Measurements from ENCODE around the gene SERPINF2.
"Not testable (repeated sequence)": the region's sequence is repeated elsewhere in the genome, so short reads cannot be mapped to it uniquely, and the experiment has no call there.

Gene SERPINF2

DNA sequence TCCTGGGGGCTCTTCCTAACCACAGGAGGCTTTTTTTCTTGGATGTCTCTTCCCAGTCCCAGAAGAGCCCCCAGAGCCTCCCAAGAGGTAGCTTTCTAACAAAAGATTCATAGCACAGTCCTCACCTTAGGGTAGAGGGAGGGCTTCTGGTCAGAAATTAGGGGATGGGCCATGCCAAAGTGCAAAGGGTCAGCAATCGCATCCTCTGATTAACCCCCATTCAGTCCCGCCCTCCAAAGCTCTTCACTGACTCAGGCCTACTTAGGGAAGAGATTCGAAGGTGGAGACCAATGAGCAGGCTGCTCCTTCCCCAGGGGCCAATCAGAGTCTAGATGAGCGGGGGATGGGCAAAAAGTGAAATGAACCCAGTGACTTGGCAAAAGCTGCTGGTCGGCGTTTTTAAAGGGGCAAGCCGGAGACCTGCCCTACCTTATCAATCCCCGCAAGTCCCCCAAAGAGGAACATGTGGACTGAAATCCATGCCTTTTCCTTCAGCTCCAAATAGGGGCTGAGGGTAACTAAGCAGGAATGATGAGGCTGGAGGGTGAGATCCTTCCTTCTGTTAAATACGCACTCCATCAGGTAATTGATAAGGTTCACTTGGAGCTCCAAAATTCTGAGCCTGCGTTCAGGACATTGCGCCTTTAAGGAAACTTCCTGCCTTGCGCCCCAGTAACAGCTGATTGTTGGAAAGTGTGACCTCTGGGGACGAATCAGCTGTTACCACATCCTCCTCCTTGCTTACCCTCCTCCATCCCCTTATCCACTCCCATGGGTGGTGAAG lies 25.6 kb upstream of the SERPINF2 start:
- DNase-seq = peak; percentile 89

DNA sequence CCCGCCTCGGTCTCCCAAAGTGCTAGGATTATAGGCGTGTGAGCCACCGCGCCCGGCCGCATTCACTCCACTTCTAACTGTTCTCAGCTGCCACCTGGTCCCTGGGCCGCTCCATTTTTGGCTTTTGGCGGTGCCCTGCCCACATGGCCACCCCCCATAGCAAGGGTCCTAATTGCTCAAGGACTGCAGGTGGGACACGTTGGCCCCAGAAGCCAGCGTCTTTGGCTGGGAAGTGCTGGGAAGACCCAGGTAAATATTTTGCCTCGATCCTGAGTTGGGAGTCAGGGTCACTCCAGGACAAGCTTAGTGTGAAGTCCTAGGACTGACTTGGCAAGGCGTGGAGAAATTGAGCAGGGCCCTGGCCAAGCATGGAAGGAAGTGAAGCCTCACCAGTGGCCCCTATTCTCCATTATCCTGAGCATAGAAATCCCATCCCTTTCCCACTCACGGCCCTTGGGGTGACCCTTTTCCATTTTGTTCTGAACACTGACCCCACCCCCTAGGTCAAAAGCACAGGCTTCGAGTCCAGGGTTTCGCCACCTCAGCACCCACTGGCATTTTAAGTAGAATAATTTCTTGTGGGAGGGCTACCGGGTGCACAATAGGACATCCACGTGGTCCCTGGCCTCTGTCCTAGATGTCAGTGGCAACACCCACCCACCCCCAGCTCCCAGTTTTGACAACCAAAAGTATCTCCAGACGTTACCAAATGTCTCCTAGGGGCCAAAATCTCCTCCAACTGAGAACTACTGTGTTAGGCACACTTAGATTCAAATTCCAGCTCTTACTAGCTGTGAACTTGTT lies 24.1 kb upstream of the SERPINF2 start:
- no peak for DNase-seq

DNA sequence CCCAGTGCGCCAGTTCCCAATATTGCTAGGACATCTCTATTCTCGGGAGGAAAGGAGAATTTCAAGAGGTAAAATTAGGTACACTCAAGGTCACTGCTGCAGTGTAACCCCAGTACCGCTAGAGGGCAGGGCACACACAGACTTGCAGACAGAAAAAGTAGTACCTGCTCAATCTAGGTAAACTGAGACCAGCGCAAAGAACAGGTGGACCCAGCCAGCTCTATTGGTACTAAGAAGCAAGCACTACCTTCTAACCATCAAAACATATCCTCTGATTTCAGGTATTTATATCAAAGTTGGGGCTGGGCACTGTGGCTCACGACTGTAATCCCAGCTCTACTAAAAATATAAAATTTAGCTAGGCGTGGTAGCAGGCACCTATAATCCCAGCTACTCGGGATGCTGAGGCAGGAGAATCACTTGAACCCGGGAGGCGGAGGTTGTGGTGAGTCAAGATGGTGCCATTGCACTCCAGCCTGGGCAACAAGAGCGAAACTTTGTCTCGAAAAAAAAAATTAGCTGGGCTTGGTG lies 21.8 kb upstream of the SERPINF2 start:
- DNase-seq = no peak

DNA sequence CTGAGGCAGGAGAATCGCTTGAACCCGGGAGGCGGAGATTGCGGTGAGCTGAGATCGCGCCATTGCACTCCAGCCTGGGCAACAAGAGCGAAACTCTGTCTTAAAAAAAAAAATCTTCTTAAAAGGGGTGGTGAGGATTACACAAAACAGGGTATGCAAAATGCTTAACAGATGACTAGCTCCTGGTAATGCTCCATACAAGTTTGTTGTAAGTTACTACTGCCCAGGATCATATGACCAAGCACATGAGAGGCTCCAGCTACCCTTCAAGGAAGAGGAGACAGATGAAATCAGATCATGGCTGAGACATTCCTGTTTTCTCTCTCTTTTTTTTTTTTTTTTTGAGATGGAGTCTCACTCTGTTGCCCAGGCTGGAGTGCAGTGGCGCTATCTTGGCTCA lies 20.6 kb upstream of the SERPINF2 start:
- DNase-seq = not testable (repeated sequence)

GRCh38 chr17:1724351-1724868 lies 18.3 kb upstream of the SERPINF2 start, which contains the start of gene WDR81:
Gene WDR81 (plus strand): TSS chr17:1724704. CDS start chr17:1724960, 256 bp downstream.
- DNase-seq = peak; percentile 38

DNA sequence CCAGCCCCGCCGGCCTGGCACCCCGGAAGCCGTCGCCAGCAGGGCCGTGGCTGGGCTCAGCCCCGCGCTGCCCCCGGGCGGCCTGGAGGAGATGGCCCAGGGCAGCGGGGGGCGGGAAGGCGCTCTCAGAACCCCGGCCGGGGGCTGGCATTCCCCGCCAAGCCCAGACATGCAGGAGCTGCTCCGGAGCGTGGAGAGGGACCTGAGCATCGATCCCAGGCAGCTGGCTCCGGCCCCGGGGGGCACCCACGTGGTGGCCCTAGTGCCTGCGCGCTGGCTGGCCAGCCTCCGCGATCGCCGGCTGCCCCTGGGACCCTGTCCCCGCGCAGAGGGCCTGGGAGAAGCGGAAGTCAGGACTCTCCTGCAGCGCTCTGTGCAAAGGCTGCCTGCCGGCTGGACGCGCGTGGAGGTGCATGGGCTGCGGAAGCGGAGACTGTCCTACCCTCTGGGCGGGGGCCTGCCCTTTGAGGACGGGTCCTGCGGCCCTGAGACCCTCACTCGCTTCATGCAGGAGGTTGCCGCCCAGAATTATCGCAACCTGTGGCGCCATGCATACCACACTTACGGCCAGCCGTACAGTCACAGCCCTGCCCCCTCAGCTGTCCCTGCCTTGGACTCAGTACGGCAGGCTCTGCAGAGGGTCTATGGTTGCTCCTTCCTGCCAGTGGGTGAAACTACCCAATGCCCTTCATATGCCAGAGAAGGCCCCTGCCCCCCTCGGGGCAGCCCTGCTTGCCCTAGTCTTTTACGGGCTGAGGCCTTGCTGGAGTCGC lies 17.6 kb upstream of the SERPINF2 start:
- no peak for DNase-seq

DNA sequence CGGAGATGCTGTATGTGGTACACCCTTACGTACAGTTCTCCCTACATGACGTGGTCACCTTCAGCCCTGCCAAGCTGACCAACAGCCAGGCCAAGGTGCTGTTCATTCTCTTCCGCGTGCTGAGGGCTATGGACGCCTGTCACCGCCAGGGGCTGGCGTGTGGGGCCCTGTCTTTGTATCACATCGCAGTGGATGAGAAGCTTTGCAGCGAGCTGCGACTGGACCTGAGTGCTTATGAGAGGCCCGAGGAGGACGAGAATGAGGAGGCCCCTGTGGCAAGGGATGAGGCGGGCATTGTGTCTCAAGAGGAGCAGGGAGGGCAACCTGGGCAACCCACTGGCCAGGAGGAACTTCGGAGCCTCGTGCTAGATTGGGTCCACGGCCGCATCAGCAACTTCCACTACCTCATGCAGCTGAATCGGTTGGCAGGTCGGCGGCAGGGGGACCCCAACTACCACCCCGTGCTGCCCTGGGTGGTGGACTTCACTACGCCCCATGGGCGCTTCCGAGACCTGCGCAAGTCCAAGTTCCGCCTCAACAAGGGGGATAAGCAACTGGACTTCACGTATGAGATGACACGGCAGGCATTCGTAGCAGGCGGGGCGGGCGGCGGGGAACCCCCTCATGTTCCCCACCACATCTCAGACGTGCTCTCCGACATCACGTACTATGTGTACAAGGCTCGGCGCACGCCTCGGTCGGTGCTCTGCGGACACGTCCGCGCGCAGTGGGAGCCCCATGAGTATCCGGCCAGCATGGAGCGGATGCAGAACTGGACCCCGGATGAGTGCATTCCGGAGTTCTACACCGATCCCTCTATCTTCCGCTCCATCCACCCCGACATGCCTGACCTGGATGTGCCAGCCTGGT lies 16.8 kb upstream of the SERPINF2 start:
- no peak for DNase-seq

DNA sequence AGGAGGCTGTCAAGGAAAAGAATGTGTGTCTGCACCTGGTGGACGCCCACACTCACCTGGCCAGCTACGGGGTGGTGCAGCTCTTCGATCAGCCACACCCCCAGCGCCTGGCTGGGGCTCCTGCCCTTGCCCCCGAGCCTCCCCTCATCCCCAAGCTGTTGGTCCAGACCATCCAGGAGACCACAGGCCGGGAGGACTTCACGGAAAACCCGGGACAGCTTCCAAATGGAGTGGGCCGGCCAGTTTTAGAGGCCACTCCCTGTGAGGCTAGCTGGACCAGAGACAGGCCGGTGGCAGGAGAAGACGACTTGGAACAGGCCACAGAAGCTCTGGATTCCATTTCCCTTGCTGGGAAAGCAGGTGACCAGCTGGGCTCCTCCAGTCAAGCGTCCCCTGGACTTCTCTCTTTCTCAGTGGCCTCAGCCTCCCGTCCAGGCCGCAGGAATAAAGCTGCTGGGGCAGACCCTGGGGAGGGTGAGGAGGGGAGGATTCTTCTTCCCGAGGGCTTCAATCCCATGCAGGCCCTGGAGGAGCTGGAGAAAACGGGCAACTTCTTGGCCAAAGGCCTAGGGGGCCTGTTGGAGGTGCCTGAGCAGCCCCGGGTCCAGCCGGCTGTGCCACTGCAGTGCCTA lies 15.9 kb upstream of the SERPINF2 start:
- no peak for DNase-seq

DNA sequence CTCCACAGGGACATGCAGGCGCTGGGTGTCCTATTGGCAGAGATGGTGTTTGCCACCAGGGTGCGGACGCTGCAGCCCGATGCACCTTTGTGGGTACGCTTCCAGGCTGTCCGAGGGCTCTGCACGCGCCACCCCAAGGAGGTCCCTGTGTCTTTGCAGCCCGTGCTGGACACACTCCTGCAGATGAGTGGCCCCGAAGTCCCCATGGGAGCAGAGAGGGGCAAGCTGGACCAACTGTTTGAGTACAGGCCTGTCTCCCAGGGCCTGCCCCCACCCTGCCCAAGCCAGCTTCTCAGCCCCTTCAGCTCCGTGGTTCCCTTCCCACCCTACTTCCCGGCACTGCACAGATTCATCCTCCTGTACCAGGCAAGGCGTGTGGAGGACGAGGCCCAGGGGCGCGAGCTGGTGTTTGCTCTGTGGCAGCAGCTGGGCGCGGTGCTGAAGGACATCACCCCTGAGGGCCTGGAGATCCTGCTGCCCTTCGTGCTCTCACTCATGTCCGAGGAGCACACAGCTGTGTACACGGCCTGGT lies 15.3 kb upstream of the SERPINF2 start:
- no peak for DNase-seq

- no peak for DNase-seq
These were observed 14.6 kb upstream of the SERPINF2 start for GRCh38 chr17:1727876-1728630.

DNA sequence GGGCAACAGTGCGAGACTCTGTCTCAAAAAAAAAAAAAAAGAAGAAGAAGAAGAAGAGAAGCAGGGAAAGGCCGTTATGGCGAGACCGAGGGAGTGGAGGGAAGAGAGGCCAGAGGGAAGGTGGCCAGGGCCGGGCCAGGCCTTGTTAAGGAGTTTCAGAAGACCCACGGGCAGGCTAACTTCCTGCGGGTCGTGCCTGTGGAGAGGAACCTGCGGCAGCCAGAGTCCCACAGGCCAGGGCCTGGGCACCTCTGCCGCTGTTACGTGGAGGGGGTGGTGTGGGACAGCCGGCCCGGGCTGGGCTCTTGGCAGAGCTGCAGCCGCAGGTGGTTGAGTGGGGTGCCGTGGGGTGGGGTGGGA lies 12.7 kb upstream of the SERPINF2 start:
- no peak for DNase-seq

DNA sequence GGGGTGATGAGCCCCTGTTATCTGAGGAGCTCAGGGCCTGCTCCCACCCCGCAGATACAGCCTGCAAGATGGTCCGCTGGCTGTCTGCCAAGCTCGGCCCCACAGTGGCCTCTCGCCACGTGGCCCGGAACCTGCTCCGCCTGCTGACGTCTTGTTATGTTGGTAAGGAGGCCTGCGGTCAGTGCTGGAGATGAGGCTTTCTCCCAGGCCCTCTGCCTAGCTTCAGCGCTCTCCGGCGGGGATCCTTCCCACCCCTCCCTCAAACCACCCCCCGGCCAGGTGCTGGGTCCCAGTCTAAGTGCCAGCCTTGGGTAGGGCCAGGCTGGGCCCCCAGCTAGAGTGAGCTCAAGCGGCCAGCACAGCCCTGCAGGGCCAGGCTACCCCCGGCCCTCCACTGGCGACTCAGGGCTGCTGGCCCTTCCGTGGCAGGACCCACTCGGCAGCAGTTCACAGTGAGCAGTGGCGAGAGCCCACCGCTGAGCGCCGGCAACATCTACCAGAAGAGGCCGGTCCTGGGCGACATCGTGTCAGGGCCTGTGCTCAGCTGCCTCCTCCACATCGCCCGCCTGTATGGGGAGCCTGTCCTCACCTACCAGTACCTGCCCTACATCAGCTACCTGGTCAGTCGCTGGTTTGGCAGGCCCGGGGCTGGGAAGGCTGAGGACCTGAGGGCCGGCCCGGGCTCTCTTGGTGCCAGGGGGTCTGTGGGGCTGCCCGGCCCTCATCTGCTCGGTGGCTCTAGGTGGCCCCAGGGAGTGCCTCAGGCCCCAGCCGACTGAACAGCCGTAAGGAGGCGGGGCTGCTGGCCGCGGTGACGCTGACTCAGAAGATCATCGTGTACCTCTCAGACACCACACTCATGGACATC lies 12.1 kb upstream of the SERPINF2 start:
- DNase-seq = no peak

- DNase-seq = no peak
These were observed 11.5 kb upstream of the SERPINF2 start for GRCh38 chr17:1731194-1731506.

DNA sequence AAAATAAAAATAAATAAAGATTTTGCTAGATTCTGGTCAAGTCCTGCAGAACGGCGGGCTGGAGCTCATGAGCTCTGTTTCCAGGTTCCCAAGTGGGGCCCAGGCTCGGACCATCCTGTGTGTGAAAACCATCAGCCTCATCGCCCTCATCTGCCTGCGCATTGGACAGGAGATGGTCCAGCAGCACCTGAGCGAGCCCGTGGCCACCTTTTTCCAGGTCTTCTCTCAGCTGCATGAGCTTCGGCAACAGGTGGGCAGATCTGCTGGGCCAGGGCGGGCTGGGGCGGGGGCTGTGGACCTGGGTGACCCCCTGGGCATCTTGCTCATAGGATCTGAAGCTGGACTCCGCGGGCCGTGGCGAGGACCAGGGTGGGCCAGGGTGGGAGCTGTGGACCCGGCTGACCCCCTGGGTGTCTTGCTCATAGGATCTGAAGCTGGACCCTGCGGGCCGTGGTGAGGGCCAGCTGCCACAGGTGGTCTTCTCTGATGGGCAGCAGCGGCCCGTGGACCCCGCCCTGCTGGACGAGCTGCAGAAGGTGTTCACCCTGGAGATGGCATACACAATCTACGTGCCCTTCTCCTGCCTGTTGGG lies 10.3 kb upstream of the SERPINF2 start:
- no peak for DNase-seq

DNA sequence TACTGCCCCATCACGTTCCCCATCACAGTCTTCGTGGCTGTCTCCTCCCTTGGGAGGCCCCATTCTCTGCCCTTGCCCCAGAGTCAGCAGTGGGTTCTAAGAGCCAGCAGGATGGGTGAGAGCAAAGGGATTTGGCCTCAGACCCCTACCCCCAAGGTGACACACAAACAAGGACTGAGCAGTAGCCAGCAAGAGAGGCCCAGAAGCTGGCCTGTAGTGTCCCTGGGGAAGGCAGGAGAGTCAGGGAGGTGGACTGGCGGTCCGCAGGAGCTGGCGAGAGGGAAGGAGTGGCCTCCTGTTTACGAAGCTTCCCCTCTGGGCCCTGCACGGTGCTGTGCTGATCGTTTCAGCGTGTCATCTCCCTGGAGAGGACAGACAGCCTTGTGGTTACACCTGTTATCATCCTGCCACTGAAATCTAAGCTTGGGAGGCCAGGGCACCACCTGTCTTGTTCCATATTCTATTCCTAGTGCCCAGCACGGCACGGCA lies 9.8 kb upstream of the SERPINF2 start:
- no peak for DNase-seq

DNA sequence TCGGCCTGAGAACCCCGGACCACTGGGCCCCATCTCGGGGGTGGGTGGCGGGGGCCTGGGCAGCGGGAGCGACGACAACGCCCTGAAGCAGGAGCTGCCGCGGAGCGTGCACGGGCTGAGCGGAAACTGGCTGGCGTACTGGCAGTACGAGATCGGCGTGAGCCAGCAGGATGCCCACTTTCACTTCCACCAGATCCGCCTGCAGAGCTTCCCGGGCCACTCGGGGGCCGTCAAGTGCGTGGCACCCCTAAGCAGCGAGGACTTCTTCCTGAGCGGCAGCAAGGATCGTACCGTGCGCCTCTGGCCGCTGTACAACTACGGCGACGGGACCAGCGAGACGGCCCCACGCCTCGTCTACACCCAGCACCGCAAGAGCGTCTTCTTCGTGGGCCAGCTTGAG lies 8.9 kb upstream of the SERPINF2 start:
- DNase-seq = no peak

GRCh38 chr17:1735418-1735817 lies 7.3 kb upstream of the SERPINF2 start:
- no peak for DNase-seq

DNA sequence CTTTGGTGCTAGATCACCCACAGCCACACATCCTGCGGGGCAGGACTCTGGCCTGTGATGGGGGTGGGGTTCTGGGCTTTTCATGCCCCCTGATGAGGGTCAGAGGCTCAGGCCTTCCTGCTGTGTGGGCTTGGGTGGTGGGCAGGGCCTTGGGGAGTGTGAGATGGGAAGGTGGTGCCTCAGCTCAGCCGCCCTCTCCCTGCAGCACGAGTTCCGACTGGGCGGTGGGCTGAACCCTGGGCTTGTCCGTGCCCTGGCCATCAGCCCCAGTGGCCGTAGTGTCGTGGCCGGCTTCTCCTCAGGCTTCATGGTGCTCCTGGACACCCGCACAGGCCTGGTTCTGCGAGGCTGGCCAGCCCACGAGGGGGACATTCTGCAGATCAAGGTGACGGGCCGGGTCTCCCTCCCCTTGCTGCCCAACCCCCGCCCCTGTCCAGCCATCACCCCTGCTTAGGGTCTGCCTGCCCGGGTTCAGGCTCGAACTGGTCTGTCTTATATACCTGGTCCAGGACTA lies 6.8 kb upstream of the SERPINF2 start:
- no peak for DNase-seq
